Measurements from ENCODE around the gene TMEM184C.

DNA sequence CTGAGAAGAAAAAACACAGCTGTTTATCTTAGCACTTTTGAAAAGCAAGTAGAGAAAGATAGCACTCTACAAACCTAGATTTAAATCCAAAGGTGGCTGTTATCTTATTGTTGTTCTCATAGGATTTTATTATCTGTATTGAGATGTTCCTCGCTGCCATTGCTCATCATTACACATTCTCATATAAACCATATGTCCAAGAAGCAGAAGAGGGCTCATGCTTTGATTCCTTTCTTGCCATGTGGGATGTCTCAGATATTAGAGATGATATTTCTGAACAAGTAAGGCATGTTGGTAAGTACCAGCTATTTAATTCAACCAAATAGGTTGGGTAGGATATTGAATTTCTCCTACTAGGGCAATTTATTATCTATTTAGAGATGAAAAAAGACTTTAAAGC, 16.4 kb downstream of the TMEM184C start:
- TF ChIP-seq, protein P1, sequence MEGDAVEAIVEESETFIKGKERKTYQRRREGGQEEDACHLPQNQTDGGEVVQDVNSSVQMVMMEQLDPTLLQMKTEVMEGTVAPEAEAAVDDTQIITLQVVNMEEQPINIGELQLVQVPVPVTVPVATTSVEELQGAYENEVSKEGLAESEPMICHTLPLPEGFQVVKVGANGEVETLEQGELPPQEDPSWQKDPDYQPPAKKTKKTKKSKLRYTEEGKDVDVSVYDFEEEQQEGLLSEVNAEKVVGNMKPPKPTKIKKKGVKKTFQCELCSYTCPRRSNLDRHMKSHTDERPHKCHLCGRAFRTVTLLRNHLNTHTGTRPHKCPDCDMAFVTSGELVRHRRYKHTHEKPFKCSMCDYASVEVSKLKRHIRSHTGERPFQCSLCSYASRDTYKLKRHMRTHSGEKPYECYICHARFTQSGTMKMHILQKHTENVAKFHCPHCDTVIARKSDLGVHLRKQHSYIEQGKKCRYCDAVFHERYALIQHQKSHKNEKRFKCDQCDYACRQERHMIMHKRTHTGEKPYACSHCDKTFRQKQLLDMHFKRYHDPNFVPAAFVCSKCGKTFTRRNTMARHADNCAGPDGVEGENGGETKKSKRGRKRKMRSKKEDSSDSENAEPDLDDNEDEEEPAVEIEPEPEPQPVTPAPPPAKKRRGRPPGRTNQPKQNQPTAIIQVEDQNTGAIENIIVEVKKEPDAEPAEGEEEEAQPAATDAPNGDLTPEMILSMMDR (conservative IDR thresholded peaks at IDR 0.05 in 1 of 2, IDR thresholded peaks at IDR 0.05 in 1 of 2; ENCODE audit: extremely low read depth in 1 of 2, insufficient read depth in 1 of 2, low read depth in 1 of 2, low read length in 2 of 2), result no peak
- TF ChIP-seq EZH2 (IDR thresholded peaks at IDR 0.05; ENCODE audit: borderline replicate concordance, low read length), result no peak

All from mammary epithelial cell (primary cell).